Muscle of leg (tissue), 16 donors: ENCODE results near the gene TSG101. TPM values are rescaled to one million over a fixed set of nuclear protein-coding genes. Genes with fewer than 3 reads are reported as not detected.

ENCODE experiments used
- DNase-seq: peaks from one replicate; pipeline ENCODE4 v3.0.0; 2013
- H3K27ac ChIP-seq: one replicate; pipeline ENCODE4 v1.5.1; 2013; ENCODE audit warnings: mild to moderate bottlenecking, low read length, control low read depth
- H3K27me3 ChIP-seq: one replicate; pipeline ENCODE4 v1.6.1; 2013; ENCODE audit warnings: low read length; ENCODE audit not compliant: control insufficient read depth, insufficient read depth
- H3K36me3 ChIP-seq: one replicate; pipeline ENCODE4 v1.6.1; 2013; ENCODE audit warnings: low read length; ENCODE audit not compliant: control insufficient read depth, insufficient read depth
- H3K4me1 ChIP-seq: one replicate; pipeline ENCODE4 v1.6.1; 2013; ENCODE audit warnings: low read length; ENCODE audit not compliant: control insufficient read depth, insufficient read depth
- H3K4me3 ChIP-seq: one replicate; pipeline ENCODE4 v1.5.1; 2013; ENCODE audit warnings: low read length, control low read depth
- H3K9me3 ChIP-seq: replicated peaks from 2 replicates; pipeline ENCODE4 v1.6.1; 2013; ENCODE audit warnings: low read depth, low read length; ENCODE audit not compliant: control insufficient read depth
- WGBS: methylation state at CpG from one replicate; pipeline ENCODE4 v1.1.5; 2013; ENCODE audit warnings: missing lambda C conversion rate; ENCODE audit not compliant: insufficient coverage; 5-methylcytosine and 5-hydroxymethylcytosine counted together
- long read RNA-seq, 11 donors: transcript quantifications; one replicate each; lab custom pipeline, GENCODE V29; 2026
- polyA plus RNA-seq, 8 donors: library from polyadenylated mRNA; unstranded; fragments of 120-200 nt; gene quantifications; one replicate each; pipeline versions ENCODE4 v1.2.1 to v1.2.3, GENCODE V29; 2013; ENCODE audit warnings: inconsistent platforms in 1 of 8, low replicate concordance in 1 of 8; ENCODE audit not compliant: insufficient read length in 8 of 8, insufficient read depth in 1 of 8
- total RNA-seq: library from RNA; stranded (reverse); fragments of 120-200 nt; gene quantifications from one replicate; pipeline ENCODE4 v1.2.4, GENCODE V29; 2013

Gene TSG101
- 79.4 TPM for total RNA-seq
- 100 to 1,000 TPM in 6 of 8 donors, 10 to 100 TPM in 2; 86.1 to 125 (median 108) TPM for polyA plus RNA-seq
- long read RNA-seq, donor 1, transcript TSG101-201 (10 exons, 1,824 nt): major isoform, 14 of 14 reads
- long read RNA-seq, donor 1, partial matches to known transcripts: 0 of 14 reads
- long read RNA-seq, donor 1, other reads (novel, unspliced or antisense): 0 of 14 reads
- long read RNA-seq, donor 2, partial matches to known transcripts: 0 of 2 reads
- long read RNA-seq, donor 2, other reads (novel, unspliced or antisense): 0 of 2 reads
- long read RNA-seq, donor 3, transcript TSG101-201 (10 exons, 1,824 nt): major isoform, 41 of 47 reads
- long read RNA-seq, donor 3, partial matches to known transcripts: 0 of 47 reads
- long read RNA-seq, donor 3, other reads (novel, unspliced or antisense): 6 of 47 reads
- long read RNA-seq, donor 4, transcript TSG101-201 (10 exons, 1,824 nt): major isoform, 19 of 19 reads
- long read RNA-seq, donor 4, partial matches to known transcripts: 0 of 19 reads
- long read RNA-seq, donor 4, other reads (novel, unspliced or antisense): 0 of 19 reads
- long read RNA-seq, donor 5, transcript TSG101-201 (10 exons, 1,824 nt): major isoform, 56 of 81 reads
- long read RNA-seq, donor 5, partial matches to known transcripts: 14 of 81 reads
- long read RNA-seq, donor 5, other reads (novel, unspliced or antisense): 11 of 81 reads
- long read RNA-seq, donor 6, transcript TSG101-201 (10 exons, 1,824 nt): major isoform, 51 of 74 reads
- long read RNA-seq, donor 6, partial matches to known transcripts: 22 of 74 reads
- long read RNA-seq, donor 6, other reads (novel, unspliced or antisense): 0 of 74 reads
- long read RNA-seq, donor 7, transcript TSG101-201 (10 exons, 1,824 nt): major isoform, 36 of 43 reads
- long read RNA-seq, donor 7, partial matches to known transcripts: 0 of 43 reads
- long read RNA-seq, donor 7, other reads (novel, unspliced or antisense): 7 of 43 reads
- long read RNA-seq, donor 8, transcript TSG101-201 (10 exons, 1,824 nt): major isoform, 18 of 18 reads
- long read RNA-seq, donor 8, partial matches to known transcripts: 0 of 18 reads
- long read RNA-seq, donor 8, other reads (novel, unspliced or antisense): 0 of 18 reads
- long read RNA-seq, donor 9, transcript TSG101-201 (10 exons, 1,824 nt): major isoform, 27 of 28 reads
- long read RNA-seq, donor 9, partial matches to known transcripts: 0 of 28 reads
- long read RNA-seq, donor 9, other reads (novel, unspliced or antisense): 0 of 28 reads
- long read RNA-seq, donor 10, transcript TSG101-201 (10 exons, 1,824 nt): major isoform, 26 of 38 reads
- long read RNA-seq, donor 10, partial matches to known transcripts: 11 of 38 reads
- long read RNA-seq, donor 10, other reads (novel, unspliced or antisense): 0 of 38 reads
- long read RNA-seq, donor 11, transcript TSG101-201 (10 exons, 1,824 nt): major isoform, 24 of 30 reads
- long read RNA-seq, donor 11, partial matches to known transcripts: 0 of 30 reads
- long read RNA-seq, donor 11, other reads (novel, unspliced or antisense): 5 of 30 reads

- H3K27ac ChIP-seq: peak within 1 kb of the TSS; percentile 99
- H3K4me1 ChIP-seq: peaks cover 4% of the 10 kb centered on the region
- peak; percentile 98 for DNase-seq
- no peaks in the 10 kb centered on the region for H3K27me3 ChIP-seq
- H3K4me3 ChIP-seq: peak within 1 kb of the TSS; percentile 93
- WGBS: 0% methylated on average over 42 of the region's 57 CpGs
- peaks cover 10% of the 10 kb centered on the region for H3K36me3 ChIP-seq
- no peaks in the 10 kb centered on the region for H3K9me3 ChIP-seq
These were observed at the start of gene TSG101 for GRCh38 chr11:18526521-18527296. TSG101 (minus strand) TSS chr11:18526942; CDS start chr11:18526816, 126 bp downstream.

- no peak for DNase-seq
- Histone ChIP-seq H3K36me3 (peaks cover 33% of the 10 kb centered on the region), H3K27ac (no peak overlapping the region), H3K4me3 (no peak overlapping the region), H3K9me3 (no peaks in the 10 kb centered on the region), H3K4me1 (no peaks in the 10 kb centered on the region), H3K27me3 (no peaks in the 10 kb centered on the region)
- no CpG with 5 or more reads among the region's 1 CpG for WGBS
These were observed 48.6 kb upstream of the TSG101 start for GRCh38 chr11:18575361-18575760.

- DNase-seq: no peak
- H3K4me1 ChIP-seq: no peaks in the 10 kb centered on the region
- no CpG with 5 or more reads among the region's 3 CpGs for WGBS
- no peak overlapping the region for H3K27ac ChIP-seq
- no peaks in the 10 kb centered on the region for H3K27me3 ChIP-seq
- H3K9me3 ChIP-seq: no peaks in the 10 kb centered on the region
- H3K36me3 ChIP-seq: peaks cover 22% of the 10 kb centered on the region
- H3K4me3 ChIP-seq: no peak overlapping the region
These were observed 40.3 kb upstream of the TSG101 start for GRCh38 chr11:18567081-18567480.

GRCh38 chr11:18566406-18566805 is 39.7 kb upstream of the TSG101 start:
- no peaks in the 10 kb centered on the region for H3K27me3 ChIP-seq
- no peaks in the 10 kb centered on the region for H3K9me3 ChIP-seq
- H3K4me3 ChIP-seq: no peak overlapping the region
- no peak for DNase-seq
- H3K27ac ChIP-seq: no peak overlapping the region
- peaks cover 17% of the 10 kb centered on the region for H3K36me3 ChIP-seq
- no peaks in the 10 kb centered on the region for H3K4me1 ChIP-seq

- H3K36me3 ChIP-seq: peaks cover 10% of the 10 kb centered on the region
These were observed 37.4 kb upstream of the TSG101 start for GRCh38 chr11:18564149-18564548.

GRCh38 chr11:18563090-18563730 is 36.5 kb upstream of the TSG101 start:
- WGBS: no CpG with 5 or more reads among the region's 2 CpGs
- Histone ChIP-seq H3K9me3 (no peaks in the 10 kb centered on the region), H3K4me3 (no peak overlapping the region), H3K27me3 (no peaks in the 10 kb centered on the region), H3K36me3 (peaks cover 10% of the 10 kb centered on the region), H3K4me1 (no peaks in the 10 kb centered on the region), H3K27ac (no peak overlapping the region)
- no peak for DNase-seq

More at GRCh38 chr11:18564149-18564548, 37.4 kb upstream of the TSG101 start:
- Histone ChIP-seq H3K27ac (no peak overlapping the region), H3K4me3 (no peak overlapping the region), H3K27me3 (no peaks in the 10 kb centered on the region), H3K4me1 (no peaks in the 10 kb centered on the region), H3K9me3 (no peaks in the 10 kb centered on the region)
- DNase-seq: no peak

GRCh38 chr11:18548001-18548400 is 21.3 kb upstream of the TSG101 start:
- WGBS: no CpG with 5 or more reads among the region's 2 CpGs
- Histone ChIP-seq H3K27ac (no peak overlapping the region), H3K27me3 (no peaks in the 10 kb centered on the region), H3K9me3 (no peaks in the 10 kb centered on the region), H3K4me3 (no peak overlapping the region), H3K4me1 (no peaks in the 10 kb centered on the region), H3K36me3 (peaks cover 25% of the 10 kb centered on the region)
- no peak for DNase-seq

GRCh38 chr11:18540207-18541009 is 13.7 kb upstream of the TSG101 start:
- no peak overlapping the region for H3K27ac ChIP-seq
- H3K4me1 ChIP-seq: no peaks in the 10 kb centered on the region
- no peaks in the 10 kb centered on the region for H3K9me3 ChIP-seq
- DNase-seq: peak; percentile 5
- H3K4me3 ChIP-seq: no peak overlapping the region
- peaks cover 12% of the 10 kb centered on the region for H3K36me3 ChIP-seq
- WGBS: no CpG with 5 or more reads among the region's 1 CpG
- H3K27me3 ChIP-seq: no peaks in the 10 kb centered on the region
